ENCODE results near the gene BMP15.

DNA sequence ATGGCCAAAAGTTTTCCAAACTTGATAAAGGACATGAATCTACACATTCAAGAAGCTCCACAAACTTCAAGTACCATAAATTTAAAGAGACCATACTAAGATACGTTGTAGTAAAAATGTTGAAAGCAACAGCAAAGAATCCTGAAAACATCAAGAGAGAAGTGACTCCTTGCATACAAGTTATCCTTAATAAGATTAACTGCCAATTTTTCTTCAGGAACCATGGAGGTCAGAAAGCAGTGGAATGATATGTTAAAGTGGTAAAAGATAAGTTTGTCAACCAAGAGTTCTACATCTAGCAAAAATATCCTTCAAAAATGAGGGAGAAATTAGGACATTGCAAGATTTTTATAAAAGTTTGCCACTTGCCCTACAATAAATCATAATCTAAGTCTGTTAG, 43.3 kb downstream of the BMP15 start:
- TF ChIP-seq, protein P1, sequence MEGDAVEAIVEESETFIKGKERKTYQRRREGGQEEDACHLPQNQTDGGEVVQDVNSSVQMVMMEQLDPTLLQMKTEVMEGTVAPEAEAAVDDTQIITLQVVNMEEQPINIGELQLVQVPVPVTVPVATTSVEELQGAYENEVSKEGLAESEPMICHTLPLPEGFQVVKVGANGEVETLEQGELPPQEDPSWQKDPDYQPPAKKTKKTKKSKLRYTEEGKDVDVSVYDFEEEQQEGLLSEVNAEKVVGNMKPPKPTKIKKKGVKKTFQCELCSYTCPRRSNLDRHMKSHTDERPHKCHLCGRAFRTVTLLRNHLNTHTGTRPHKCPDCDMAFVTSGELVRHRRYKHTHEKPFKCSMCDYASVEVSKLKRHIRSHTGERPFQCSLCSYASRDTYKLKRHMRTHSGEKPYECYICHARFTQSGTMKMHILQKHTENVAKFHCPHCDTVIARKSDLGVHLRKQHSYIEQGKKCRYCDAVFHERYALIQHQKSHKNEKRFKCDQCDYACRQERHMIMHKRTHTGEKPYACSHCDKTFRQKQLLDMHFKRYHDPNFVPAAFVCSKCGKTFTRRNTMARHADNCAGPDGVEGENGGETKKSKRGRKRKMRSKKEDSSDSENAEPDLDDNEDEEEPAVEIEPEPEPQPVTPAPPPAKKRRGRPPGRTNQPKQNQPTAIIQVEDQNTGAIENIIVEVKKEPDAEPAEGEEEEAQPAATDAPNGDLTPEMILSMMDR (conservative IDR thresholded peaks at IDR 0.05; ENCODE audit: low read depth, low read length), result no peak
- TF ChIP-seq EZH2 (IDR thresholded peaks at IDR 0.05; ENCODE audit: borderline replicate concordance, low read depth, low read length, poor library complexity, severe bottlenecking), result no peak
